Activated T-cell treated with anti-CD3 and anti-CD28 coated beads, Interleukin-2, amount 50 U/mL, for 72 hours (primary cell): Measurements from ENCODE around the gene EVA1C. TPM values are rescaled to one million over a fixed set of nuclear protein-coding genes. Genes with fewer than 3 reads are reported as not detected.

Source experiments
- ATAC-seq, 2 donors: fragments of 150-1000 bp; cut with Tn5 transposase; replicated peaks in 1 of 2; 2 replicates each; pipeline ENCODE4 v1.10.0; 2021; ENCODE audit warnings: moderate library complexity in 2 of 2, mild to moderate bottlenecking in 1 of 2
- DNase-seq, 2 donors: peaks; one replicate each; pipeline ENCODE4 v3.0.0; 2021 to 2022; ENCODE audit warnings: mixed read lengths in 1 of 2
- H3K27ac Mint-ChIP-seq: one replicate; pipeline ENCODE4 v1.8.0; 2022; ENCODE audit warnings: mild to moderate bottlenecking, moderate library complexity, mixed read lengths
- H3K27me3 Mint-ChIP-seq: one replicate; pipeline ENCODE4 v1.8.0; 2022; ENCODE audit warnings: low read depth, mixed read lengths
- H3K36me3 Mint-ChIP-seq, 2 donors: one replicate each; pipeline ENCODE4 v1.8.0; 2022; ENCODE audit warnings: mixed read lengths in 2 of 2, mild to moderate bottlenecking in 1 of 2; ENCODE audit not compliant: insufficient read depth in 2 of 2
- H3K4me1 Mint-ChIP-seq: one replicate; pipeline ENCODE4 v1.8.0; 2022; ENCODE audit warnings: low read depth, mixed read lengths
- H3K4me3 Mint-ChIP-seq, 2 donors: one replicate each; pipeline ENCODE4 v1.8.0; 2022; ENCODE audit warnings: mild to moderate bottlenecking in 2 of 2, mixed read lengths in 2 of 2, moderate library complexity in 2 of 2
- H3K9me3 Mint-ChIP-seq, 2 donors: one replicate each; pipeline ENCODE4 v1.8.0; 2022; ENCODE audit warnings: mixed read lengths in 2 of 2
- total RNA-seq, 2 donors: library from RNA; stranded (reverse); gene quantifications; one replicate each; pipeline ENCODE4 v1.2.3, GENCODE V29; 2022

Gene EVA1C
- total RNA-seq, 2 donors from 2014 or later, result 8.5 to 8.9 TPM

- Mint-ChIP-seq H3K9me3 (peaks cover 0 to 2% of the 10 kb centered on the region in 2 donors), H3K4me3 (no peak overlapping the region), H3K36me3 (peaks cover 2 to 5% of the 10 kb centered on the region in 2 donors), H3K27ac (peak overlapping the region; percentile 88), H3K27me3 (no peaks in the 10 kb centered on the region), H3K4me1 (no peaks in the 10 kb centered on the region)
- no peak for DNase-seq
- ATAC-seq, result no peak
Observed at GRCh38 chr21:32562915-32563314, 150.4 kb downstream of the EVA1C start.

Other genes starting within 250 kb of the EVA1C start
- gene MIS18A, start 133.7 kb upstream of the EVA1C start, total RNA-seq, result 10 to 100 TPM; 22.4 to 26.2 TPM
- gene MRAP, start 113.9 kb upstream of the EVA1C start, total RNA-seq, result not detected
- gene URB1, start 19.7 kb upstream of the EVA1C start, total RNA-seq, result 10 to 100 TPM; 15.4 to 16.7 TPM
- under 1 TPM; 0.43 to 0.56 TPM for gene TCP10L, start 172.8 kb downstream of the EVA1C start, total RNA-seq
- 10 to 100 TPM; 21.1 to 22.4 TPM for gene CFAP298, start 199.7 kb downstream of the EVA1C start, total RNA-seq